Common myeloid progenitor, CD34-positive (primary cell): ENCODE results near the gene DGKG.

Source experiments
- CTCF ChIA-PET: fragments of 350-600 bp; sonication (Branson Sonifier 250); formaldehyde crosslinking; loops from one replicate; lab custom pipeline; 2021; ENCODE audit warnings: antibody characterized with exemption; lab: Charles Lee
- POLR2A ChIA-PET: fragments of 350-600 bp; sonication (Branson Sonifier 250); formaldehyde crosslinking; loops from one replicate; lab custom pipeline; 2021; ENCODE audit warnings: antibody characterized with exemption; lab: Charles Lee
- DNase-seq, 3 donors: peaks; one replicate each; pipeline versions ENCODE4 v3.0.0 to v3.0.0-alpha.2; 2013
- H3K27ac ChIP-seq, 2 experiments: 1 replicate in 1 of 2; 2 replicates in 1 of 2; pipeline ENCODE4 v1.7.0; 2013; ENCODE audit warnings: inconsistent platforms in 2 of 2, low read length in 2 of 2, mild to moderate bottlenecking in 2 of 2, low read depth in 1 of 2, moderate library complexity in 1 of 2; ENCODE audit not compliant: severe bottlenecking in 2 of 2, insufficient read depth in 1 of 2, poor library complexity in 1 of 2
- H3K27me3 ChIP-seq, 5 experiments: replicated peaks in 2 of 5; 1 replicate in 3 of 5; 2 replicates in 2 of 5; pipeline versions ENCODE4 v1.6.1 to v1.7.0; 2013; ENCODE audit warnings: low read length in 4 of 5, mild to moderate bottlenecking in 2 of 5, moderate library complexity in 2 of 5, inconsistent platforms in 1 of 5; ENCODE audit not compliant: insufficient read depth in 5 of 5, control insufficient read depth in 4 of 5
- H3K36me3 ChIP-seq, 4 experiments: 1 replicate in 2 of 4; 2 replicates in 2 of 4; pipeline versions ENCODE4 v1.6.1 to v1.7.0; 2013; ENCODE audit warnings: low read length in 3 of 4, control low read depth in 1 of 4, mild to moderate bottlenecking in 1 of 4; ENCODE audit not compliant: control insufficient read depth in 4 of 4, insufficient read depth in 4 of 4
- H3K4me1 ChIP-seq, 4 experiments: 1 replicate in 3 of 4; 2 replicates in 1 of 4; pipeline versions ENCODE4 v1.6.1 to v1.7.1; 2013; ENCODE audit warnings: low read length in 3 of 4, mild to moderate bottlenecking in 3 of 4, control low read depth in 1 of 4, inconsistent platforms in 1 of 4, moderate library complexity in 1 of 4; ENCODE audit not compliant: control insufficient read depth in 4 of 4, insufficient read depth in 4 of 4; ENCODE audit errors: control extremely low read depth in 1 of 4
- H3K4me3 ChIP-seq, 7 experiments: 1 replicate in 4 of 7; 2 replicates in 3 of 7; pipeline versions ENCODE4 v1.5.1 to v1.7.0; 2013; ENCODE audit warnings: mild to moderate bottlenecking in 7 of 7, low read length in 6 of 7, moderate library complexity in 6 of 7, inconsistent platforms in 2 of 7, low read depth in 2 of 7, control low read depth in 1 of 7; ENCODE audit not compliant: insufficient read depth in 4 of 7, control insufficient read depth in 1 of 7; ENCODE audit errors: extremely low read depth in 1 of 7
- H3K9me3 ChIP-seq, 5 experiments: 1 replicate in 4 of 5; 2 replicates in 1 of 5; pipeline versions ENCODE4 v1.6.1 to v1.7.1; 2013; ENCODE audit warnings: low read length in 4 of 5, mild to moderate bottlenecking in 2 of 5, inconsistent platforms in 1 of 5, low read depth in 1 of 5, moderate library complexity in 1 of 5; ENCODE audit not compliant: control insufficient read depth in 4 of 5, insufficient read depth in 2 of 5; ENCODE audit errors: control extremely low read depth in 1 of 5
- WGBS: methylation state at CpG from one replicate; pipeline ENCODE4 v1.1.5; 2013; ENCODE audit not compliant: insufficient coverage; 5-methylcytosine and 5-hydroxymethylcytosine counted together

DGKG gene

DNA sequence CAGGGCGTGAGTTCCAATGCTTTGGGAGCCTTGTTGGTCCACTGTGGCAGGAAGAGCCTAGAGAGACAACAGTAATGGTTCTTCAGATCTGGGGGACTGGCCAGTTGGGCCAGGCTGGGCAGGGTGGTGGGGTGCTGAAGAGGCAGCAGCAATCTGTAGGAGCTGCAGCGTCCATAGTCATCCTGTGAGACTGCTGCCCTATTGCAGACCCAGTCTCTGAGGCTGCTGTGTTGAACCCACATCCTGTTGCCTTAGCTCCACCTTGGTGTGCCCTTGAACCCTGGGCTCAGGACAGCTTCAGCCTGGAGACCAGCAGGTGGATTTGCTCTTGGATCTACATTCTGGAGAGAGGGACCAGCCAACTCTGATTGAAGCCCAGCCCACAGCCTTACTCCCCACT, 229.5 kb downstream of the DGKG start:
- no peaks in the 10 kb centered on the region for H3K9me3 ChIP-seq
- H3K4me1 ChIP-seq, result no peaks in the 10 kb centered on the region
- no peak for DNase-seq
- no peak overlapping the region for H3K4me3 ChIP-seq
- H3K36me3 ChIP-seq, result no peaks in the 10 kb centered on the region
- CTCF ChIA-PET, result no interaction called here
- H3K27me3 ChIP-seq, result peaks cover 0 to 1% (median 0%) of the 10 kb centered on the region in 5 experiments
- 83% methylated on average over 2 of the region's 2 CpGs for WGBS
- POLR2A ChIA-PET, result no interaction called here
- no peak overlapping the region for H3K27ac ChIP-seq

DNA sequence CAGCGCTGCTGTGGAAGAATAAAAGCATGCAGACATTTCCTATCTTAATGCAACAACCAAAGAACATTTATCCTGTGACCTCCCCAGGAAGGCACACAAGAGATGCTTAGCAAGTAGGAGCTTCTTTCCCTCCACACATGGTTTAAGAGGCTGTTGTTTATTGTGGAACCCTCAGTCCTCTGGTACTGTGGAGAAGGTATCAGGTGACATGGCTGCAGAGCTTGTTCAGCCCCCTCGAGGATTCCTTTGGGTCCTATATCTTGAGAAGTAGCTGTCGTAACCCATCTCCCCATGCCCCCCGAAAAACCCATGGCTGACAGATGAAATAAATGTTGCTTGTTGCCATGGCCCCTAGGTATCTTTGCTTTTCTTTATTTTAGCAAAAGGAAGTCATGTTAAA, 232.8 kb downstream of the DGKG start:
- WGBS, result 100% methylated on average over 3 of the region's 4 CpGs
- no peak for DNase-seq
- no peak overlapping the region for H3K4me3 ChIP-seq
- ChIA-PET POLR2A (no interaction called here), CTCF (no interaction called here)
- no peak overlapping the region for H3K27ac ChIP-seq
- no peaks in the 10 kb centered on the region for H3K9me3 ChIP-seq
- H3K36me3 ChIP-seq, result no peaks in the 10 kb centered on the region
- no peaks in the 10 kb centered on the region for H3K4me1 ChIP-seq
- peaks cover 0 to 1% (median 0%) of the 10 kb centered on the region in 5 experiments for H3K27me3 ChIP-seq

DNA sequence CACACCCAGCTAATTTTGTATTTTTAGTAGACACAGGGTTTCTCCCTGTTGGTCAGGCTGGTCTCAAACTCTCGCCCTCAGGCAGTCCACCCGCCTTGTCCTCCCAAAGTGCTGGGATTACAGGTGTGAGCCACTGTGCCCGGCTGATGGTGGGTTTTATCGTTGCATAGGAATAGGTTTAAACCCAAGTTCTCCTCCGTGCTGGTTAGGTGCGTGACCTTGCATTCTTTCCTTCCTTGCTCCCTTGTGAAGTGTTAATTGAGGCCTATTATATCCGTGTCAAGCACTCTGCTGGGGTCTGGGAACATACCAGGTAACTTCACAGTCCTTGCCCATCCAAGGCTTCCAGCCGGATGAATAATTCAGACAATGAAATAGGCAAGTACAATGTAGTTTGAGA, 233.9 kb downstream of the DGKG start:
- peaks cover 0 to 1% (median 0%) of the 10 kb centered on the region in 5 experiments for H3K27me3 ChIP-seq
- CTCF ChIA-PET, result interaction anchor here (1.5 kb wide), 1 partner anchor 132 kb away, joined by 3 read pairs; no protein-coding TSS in a partner anchor
- H3K27ac ChIP-seq, result no peak overlapping the region
- DNase-seq, result no peak
- POLR2A ChIA-PET, result no interaction called here
- H3K4me3 ChIP-seq, result no peak overlapping the region
- no peaks in the 10 kb centered on the region for H3K9me3 ChIP-seq
- H3K4me1 ChIP-seq, result no peaks in the 10 kb centered on the region
- 86% methylated on average over 6 of the region's 8 CpGs for WGBS
- H3K36me3 ChIP-seq, result no peaks in the 10 kb centered on the region

DNA sequence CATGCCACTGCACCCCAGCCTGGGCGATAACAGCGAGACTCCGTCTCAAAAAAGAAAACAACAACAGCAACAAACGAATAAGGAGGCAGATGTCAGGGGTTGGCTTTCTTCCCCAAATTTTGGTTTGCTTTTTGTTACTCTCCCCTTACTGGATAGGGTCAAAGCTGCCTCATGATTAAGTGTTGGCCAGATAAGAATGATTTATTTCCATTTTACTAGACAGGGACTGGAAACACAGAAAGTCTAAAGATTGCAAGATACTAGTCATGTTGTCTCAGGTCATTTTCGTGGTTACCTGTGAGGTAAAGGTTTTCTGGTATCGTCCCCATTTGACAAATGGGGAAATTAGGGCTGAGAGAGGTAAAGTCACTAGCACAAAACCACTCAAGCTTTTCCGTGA, 234.6 kb downstream of the DGKG start:
- Histone ChIP-seq H3K4me3 (no peak overlapping the region), H3K9me3 (no peaks in the 10 kb centered on the region), H3K27me3 (peaks cover 0 to 1% (median 0%) of the 10 kb centered on the region in 5 experiments), H3K4me1 (no peaks in the 10 kb centered on the region), H3K27ac (no peak overlapping the region), H3K36me3 (no peaks in the 10 kb centered on the region)
- no peak for DNase-seq
- ChIA-PET POLR2A (no interaction called here), CTCF (interaction anchor here (1.0 to 1.5 kb wide), 2 partner anchors 132 to 169 kb away, joined by 3 read pairs; no protein-coding TSS in a partner anchor)
- WGBS, result 80% methylated on average over 7 of the region's 7 CpGs

DNA sequence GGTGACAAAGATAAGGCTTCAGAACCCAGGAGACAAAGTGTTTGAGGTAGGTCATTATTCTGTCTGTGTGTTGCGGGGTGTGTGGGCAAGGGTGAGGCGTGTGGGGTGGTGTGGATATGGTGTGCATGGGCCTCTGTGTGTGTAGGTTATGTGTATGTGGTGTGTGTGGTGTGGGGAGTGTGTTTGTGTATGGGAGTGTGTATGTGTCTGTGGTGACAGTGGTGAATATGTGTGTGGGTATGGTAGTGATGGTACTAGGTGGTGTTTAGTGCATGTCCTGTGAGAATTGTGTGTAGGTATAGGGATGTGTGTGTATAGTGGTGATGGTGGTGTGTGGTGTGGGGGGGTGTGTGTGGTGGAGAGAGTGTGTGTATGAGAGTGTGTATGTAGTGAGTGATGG, 236.9 kb downstream of the DGKG start:
- Histone ChIP-seq H3K9me3 (no peaks in the 10 kb centered on the region), H3K27me3 (no peaks in the 10 kb centered on the region), H3K4me3 (no peak overlapping the region), H3K27ac (no peak overlapping the region), H3K36me3 (no peaks in the 10 kb centered on the region), H3K4me1 (no peaks in the 10 kb centered on the region)
- ChIA-PET POLR2A (no interaction called here), CTCF (no interaction called here)
- no peak for DNase-seq
- WGBS, result no CpG with 5 or more reads among the region's 2 CpGs

DNA sequence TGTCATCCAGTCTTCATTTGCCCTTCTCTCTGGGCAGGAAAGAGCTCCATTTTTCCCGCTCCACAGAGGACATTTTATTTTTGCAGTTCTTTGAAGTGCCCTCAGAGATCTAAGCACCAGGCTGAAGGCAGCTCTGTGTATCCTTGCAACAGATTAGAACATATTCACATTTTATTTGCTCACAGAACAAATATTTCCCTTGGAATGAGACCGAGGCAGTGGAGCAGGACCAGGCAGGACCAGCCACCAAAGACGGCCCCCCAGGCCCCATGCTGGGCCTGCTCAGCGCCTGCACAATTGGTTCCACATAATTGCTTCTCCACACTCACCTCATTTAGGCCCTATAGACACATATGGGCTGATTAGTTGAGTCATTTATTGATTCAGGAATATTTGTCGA, 237.4 kb downstream of the DGKG start:
- CTCF ChIA-PET, result interaction anchor here (2.0 to 2.1 kb wide), 2 partner anchors 14 to 18 kb away, joined by 5 read pairs; no protein-coding TSS in a partner anchor
- Histone ChIP-seq H3K27ac (no peak overlapping the region), H3K4me1 (no peaks in the 10 kb centered on the region), H3K4me3 (no peak overlapping the region), H3K27me3 (no peaks in the 10 kb centered on the region), H3K36me3 (no peaks in the 10 kb centered on the region), H3K9me3 (no peaks in the 10 kb centered on the region)
- WGBS, result 100% methylated on average over 2 of the region's 5 CpGs
- POLR2A ChIA-PET, result no interaction called here
- DNase-seq, result no peak

DNA sequence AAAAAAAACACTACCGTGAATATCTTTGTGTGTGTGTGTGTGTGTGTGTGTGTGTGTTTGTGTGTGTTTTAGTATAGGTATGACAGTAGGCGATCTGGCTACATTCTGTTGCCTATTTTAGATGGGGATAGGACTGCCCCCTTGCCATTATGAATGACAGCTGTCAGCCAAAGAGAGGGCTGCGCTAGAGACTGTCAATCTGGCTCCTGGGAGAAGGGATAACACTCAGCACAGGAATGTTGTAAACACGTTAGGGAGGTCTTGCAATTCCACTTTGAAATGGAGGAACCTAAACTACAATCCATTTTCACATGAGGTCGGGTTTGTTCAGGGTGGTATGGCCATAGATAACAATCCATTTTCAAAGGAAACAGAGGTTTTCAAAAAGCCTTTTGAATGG, 239.0 kb downstream of the DGKG start:
- no peaks in the 10 kb centered on the region for H3K36me3 ChIP-seq
- H3K27me3 ChIP-seq, result no peaks in the 10 kb centered on the region
- no peak overlapping the region for H3K27ac ChIP-seq
- DNase-seq, result no peak
- H3K9me3 ChIP-seq, result no peaks in the 10 kb centered on the region
- H3K4me1 ChIP-seq, result no peaks in the 10 kb centered on the region
- WGBS, result 90% methylated on average over 5 of the region's 5 CpGs
- H3K4me3 ChIP-seq, result no peak overlapping the region
- ChIA-PET POLR2A (no interaction called here), CTCF (interaction anchor here (2.0 to 2.1 kb wide), 2 partner anchors 12 to 20 kb away, joined by 5 read pairs; no protein-coding TSS in a partner anchor)
